Nephron progenitor cell (in vitro differentiated cells): ENCODE measurements around the gene PARL.

Experiments
- DNase-seq: peaks from one replicate; pipeline ENCODE4 v3.0.0; 2021
- H3K27ac Mint-ChIP-seq: 2 replicates; pipeline ENCODE4 v1.8.0; 2021; ENCODE audit warnings: mild to moderate bottlenecking, moderate library complexity, mixed read lengths
- H3K27me3 Mint-ChIP-seq: 2 replicates; pipeline ENCODE4 v1.8.0; 2021; ENCODE audit warnings: mild to moderate bottlenecking, low read depth, mixed read lengths; ENCODE audit not compliant: poor library complexity
- H3K36me3 Mint-ChIP-seq: 2 replicates; pipeline ENCODE4 v1.8.0; 2021; ENCODE audit warnings: low read depth, mixed read lengths
- H3K4me1 Mint-ChIP-seq: 2 replicates; pipeline ENCODE4 v1.8.0; 2021; ENCODE audit warnings: mixed read lengths
- H3K4me3 Mint-ChIP-seq: 2 replicates; pipeline ENCODE4 v1.8.0; 2021; ENCODE audit warnings: mild to moderate bottlenecking, moderate library complexity, mixed read lengths
- H3K9me3 Mint-ChIP-seq: 2 replicates; pipeline ENCODE4 v1.8.0; 2021; ENCODE audit warnings: mild to moderate bottlenecking, moderate library complexity, mixed read lengths
- CTCF ChIP-seq: fragments of 200-600 bp; sonication (generic); IDR thresholded peaks from 2 replicates; pipeline ENCODE4 v1.5.0; 2021; ENCODE audit warnings: antibody characterized with exemption

The PARL gene

GRCh38 chr3:183862610-183863009 is 22.1 kb downstream of the PARL start:
- no peak for TF ChIP-seq CTCF
- no peak overlapping the region for H3K27ac Mint-ChIP-seq
- no peak for DNase-seq
- H3K4me1 Mint-ChIP-seq = no peaks in the 10 kb centered on the region
- no peaks in the 10 kb centered on the region for H3K27me3 Mint-ChIP-seq
- H3K9me3 Mint-ChIP-seq = no peaks in the 10 kb centered on the region
- H3K36me3 Mint-ChIP-seq = peaks cover 73% of the 10 kb centered on the region
- H3K4me3 Mint-ChIP-seq = no peak overlapping the region

DNA sequence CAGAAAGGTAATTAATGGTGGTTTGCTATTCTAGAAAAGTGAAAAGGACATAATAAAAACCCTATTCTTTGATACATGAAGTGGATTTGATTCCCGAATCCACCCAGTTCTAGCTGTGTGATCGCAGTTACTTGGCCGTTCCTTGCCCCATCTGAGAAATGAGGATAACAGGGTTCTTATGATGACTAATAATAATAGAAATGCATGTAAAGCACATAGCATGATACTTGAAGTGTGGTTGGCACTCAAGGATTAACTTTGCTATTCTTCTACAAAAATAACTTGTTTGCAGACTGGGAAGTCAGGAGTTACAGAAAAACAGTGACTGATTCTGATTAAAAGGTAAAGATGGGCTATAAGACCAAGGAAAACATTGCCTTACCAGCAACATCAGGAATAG is 26.8 kb downstream of the PARL start:
- H3K9me3 Mint-ChIP-seq = peaks cover 11% of the 10 kb centered on the region
- no peaks in the 10 kb centered on the region for H3K4me1 Mint-ChIP-seq
- no peaks in the 10 kb centered on the region for H3K27me3 Mint-ChIP-seq
- TF ChIP-seq CTCF = no peak
- peak overlapping the region; percentile 75 for H3K27ac Mint-ChIP-seq
- no peak overlapping the region for H3K4me3 Mint-ChIP-seq
- DNase-seq = no peak
- H3K36me3 Mint-ChIP-seq = peaks cover 80% of the 10 kb centered on the region

GRCh38 chr3:183854318-183855035 is 30.2 kb downstream of the PARL start:
- no peak for TF ChIP-seq CTCF
- DNase-seq = no peak
- Mint-ChIP-seq H3K9me3 (peaks cover 11% of the 10 kb centered on the region), H3K36me3 (peaks cover 82% of the 10 kb centered on the region), H3K27me3 (no peaks in the 10 kb centered on the region), H3K27ac (no peak overlapping the region), H3K4me3 (no peak overlapping the region), H3K4me1 (no peaks in the 10 kb centered on the region)

DNA sequence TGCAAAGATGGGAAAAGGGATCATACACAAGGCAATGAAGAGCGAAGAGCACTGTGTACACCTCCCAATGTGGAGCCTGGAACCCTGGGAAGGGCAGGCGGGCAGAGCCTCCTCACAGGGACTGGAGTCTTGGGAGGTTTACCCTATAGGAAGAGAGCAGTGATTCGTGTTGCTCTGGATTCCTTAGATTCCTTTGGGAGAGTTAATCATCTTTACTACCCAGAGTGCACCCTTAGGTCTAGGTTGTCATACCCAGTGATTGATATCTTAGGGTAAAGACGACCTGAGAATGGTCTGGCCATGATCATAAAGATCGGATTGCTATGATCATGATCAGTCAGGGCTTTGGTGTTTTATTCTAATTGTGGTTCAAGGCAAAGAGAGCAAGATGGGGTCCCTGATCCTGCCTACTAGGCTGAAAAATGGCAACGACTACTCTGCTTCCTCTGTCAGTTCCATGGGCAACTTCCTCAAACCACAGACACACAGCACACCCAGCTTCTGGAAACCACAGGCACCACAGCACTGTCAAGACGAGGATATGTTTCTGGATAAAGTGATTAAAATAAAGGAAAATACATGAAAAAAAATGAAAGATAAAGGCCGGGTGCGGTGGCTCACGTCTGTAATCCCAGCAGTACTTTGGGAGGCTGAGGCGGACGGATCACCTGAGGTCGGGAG is 38.9 kb downstream of the PARL start:
- H3K4me3 Mint-ChIP-seq = no peak overlapping the region
- H3K36me3 Mint-ChIP-seq = peaks cover 61% of the 10 kb centered on the region
- no peak for TF ChIP-seq CTCF
- H3K9me3 Mint-ChIP-seq = no peaks in the 10 kb centered on the region
- no peaks in the 10 kb centered on the region for H3K4me1 Mint-ChIP-seq
- no peak for DNase-seq
- no peaks in the 10 kb centered on the region for H3K27me3 Mint-ChIP-seq
- H3K27ac Mint-ChIP-seq = peak overlapping the region; percentile 90

DNA sequence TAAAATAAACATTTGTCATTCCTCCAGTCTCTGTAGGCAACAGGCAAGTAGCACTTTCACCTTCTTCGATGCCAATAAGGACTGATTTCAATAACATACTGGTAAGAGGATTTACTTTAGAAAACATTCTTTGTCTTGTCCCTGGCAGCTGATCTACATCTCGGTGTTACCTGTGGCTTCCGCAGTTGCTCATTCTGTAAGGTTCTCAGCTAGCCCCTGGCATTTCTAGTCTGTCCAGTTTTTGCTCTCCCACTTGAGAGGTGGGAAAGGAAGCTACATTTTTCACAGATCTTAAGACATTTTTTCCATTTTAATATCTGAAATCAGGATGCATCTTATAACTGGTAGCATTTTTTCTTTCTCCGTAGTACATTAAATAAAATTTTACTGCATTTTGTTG is 39.6 kb downstream of the PARL start:
- Mint-ChIP-seq H3K4me3 (no peak overlapping the region), H3K9me3 (no peaks in the 10 kb centered on the region), H3K27me3 (no peaks in the 10 kb centered on the region), H3K36me3 (peaks cover 61% of the 10 kb centered on the region), H3K27ac (no peak overlapping the region), H3K4me1 (no peaks in the 10 kb centered on the region)
- no peak for DNase-seq
- TF ChIP-seq CTCF = no peak

DNA sequence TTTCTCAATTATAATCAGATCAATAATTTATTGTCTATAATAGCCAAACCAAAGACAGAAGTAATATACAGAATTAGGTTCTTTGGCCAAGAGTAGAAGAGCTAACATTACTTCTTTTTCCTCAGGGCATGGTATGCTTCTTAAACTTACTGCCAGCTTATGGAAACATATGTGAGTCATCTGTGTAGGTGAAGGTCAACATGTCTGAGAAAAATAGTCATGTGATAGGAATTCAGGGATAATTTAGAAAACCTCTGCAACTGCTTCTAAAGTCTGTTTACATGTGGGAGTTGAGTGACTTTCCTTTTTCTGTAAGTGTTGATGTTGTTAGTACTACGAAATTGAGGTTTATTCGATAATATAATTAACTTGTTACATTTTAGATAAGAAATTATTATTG is 40.1 kb downstream of the PARL start:
- Mint-ChIP-seq H3K27me3 (no peaks in the 10 kb centered on the region), H3K9me3 (no peaks in the 10 kb centered on the region), H3K36me3 (peaks cover 61% of the 10 kb centered on the region), H3K27ac (no peak overlapping the region), H3K4me1 (no peaks in the 10 kb centered on the region), H3K4me3 (no peak overlapping the region)
- TF ChIP-seq CTCF = no peak
- DNase-seq = no peak
